ENCODE measurements around the gene HOXD10. TPM values are rescaled to one million over a fixed set of nuclear protein-coding genes. Genes with fewer than 3 reads are reported as not detected.

Gene HOXD10
- polyA plus RNA-seq, 1 experiment, result not detected

DNA sequence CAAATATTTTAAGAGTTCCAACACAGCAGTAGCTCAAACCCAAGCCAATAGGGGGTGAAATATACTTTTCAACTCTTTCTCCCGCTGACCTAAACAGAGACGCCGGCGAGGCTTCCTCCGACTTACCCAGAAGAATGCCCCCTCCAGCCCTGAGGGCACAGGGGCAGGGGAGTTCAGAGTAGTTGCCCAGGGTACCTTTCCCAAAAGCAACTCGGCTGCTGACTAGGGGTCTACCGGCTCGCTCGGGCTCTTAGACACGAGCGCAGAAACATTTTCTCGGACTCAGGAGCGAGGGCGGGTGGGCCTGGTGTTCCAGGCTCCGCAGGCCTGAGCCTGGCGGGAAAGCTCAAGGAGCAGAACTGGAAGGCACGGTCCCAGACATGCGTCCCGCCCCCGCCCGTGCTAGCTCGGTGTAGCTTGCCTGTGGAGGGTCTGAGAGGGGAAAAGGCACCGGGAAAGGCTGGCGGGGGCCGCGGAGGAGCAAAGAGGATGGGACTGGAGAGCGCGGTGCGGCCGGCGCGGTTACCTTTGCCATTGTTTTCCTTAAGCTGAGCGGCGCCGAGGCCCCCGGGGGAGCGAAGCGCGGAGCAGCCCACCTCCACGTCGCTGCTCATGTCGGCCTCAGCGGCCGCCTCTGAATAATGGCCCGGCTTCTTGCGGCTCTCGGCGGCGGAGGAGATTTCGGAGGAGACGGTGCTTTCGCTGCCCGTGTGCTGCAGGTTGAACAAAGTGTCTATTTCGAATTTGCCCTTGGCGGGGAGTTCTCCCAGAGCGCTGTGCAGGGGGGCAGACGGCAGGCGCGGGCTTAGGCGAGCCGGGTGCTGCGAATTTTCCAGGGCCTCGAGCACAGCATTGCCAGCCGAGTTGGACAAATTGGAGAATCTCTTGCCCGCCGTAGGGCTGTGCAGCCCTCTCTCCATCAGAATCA lies 33.5 kb upstream of the HOXD10 start:
- Histone ChIP-seq H3K4me3 (ENCODE audit: low read depth, low read length) (no peak overlapping the region), H3K9me3 (ENCODE audit: control insufficient read depth, insufficient read depth, low read length) (peaks cover 35% of the 10 kb centered on the region), H3K27ac (ENCODE audit: low read depth, low read length) (no peak overlapping the region), H3K27me3 (ENCODE audit: control insufficient read depth, insufficient read depth, low read length) (peaks cover 95% of the 10 kb centered on the region)
- ChIA-PET POLR2A (no interaction called here), CTCF (interaction anchor here (0.7 kb wide), 1 partner anchor 30 kb away, joined by 3 read pairs; no protein-coding TSS in a partner anchor)
- DNase-seq (ENCODE audit: low read depth, low spot score), result no peak
- TF ChIP-seq, protein P1, sequence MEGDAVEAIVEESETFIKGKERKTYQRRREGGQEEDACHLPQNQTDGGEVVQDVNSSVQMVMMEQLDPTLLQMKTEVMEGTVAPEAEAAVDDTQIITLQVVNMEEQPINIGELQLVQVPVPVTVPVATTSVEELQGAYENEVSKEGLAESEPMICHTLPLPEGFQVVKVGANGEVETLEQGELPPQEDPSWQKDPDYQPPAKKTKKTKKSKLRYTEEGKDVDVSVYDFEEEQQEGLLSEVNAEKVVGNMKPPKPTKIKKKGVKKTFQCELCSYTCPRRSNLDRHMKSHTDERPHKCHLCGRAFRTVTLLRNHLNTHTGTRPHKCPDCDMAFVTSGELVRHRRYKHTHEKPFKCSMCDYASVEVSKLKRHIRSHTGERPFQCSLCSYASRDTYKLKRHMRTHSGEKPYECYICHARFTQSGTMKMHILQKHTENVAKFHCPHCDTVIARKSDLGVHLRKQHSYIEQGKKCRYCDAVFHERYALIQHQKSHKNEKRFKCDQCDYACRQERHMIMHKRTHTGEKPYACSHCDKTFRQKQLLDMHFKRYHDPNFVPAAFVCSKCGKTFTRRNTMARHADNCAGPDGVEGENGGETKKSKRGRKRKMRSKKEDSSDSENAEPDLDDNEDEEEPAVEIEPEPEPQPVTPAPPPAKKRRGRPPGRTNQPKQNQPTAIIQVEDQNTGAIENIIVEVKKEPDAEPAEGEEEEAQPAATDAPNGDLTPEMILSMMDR (IDR thresholded peaks at IDR 0.05; ENCODE audit: low read depth, low read length), result no peak

DNA sequence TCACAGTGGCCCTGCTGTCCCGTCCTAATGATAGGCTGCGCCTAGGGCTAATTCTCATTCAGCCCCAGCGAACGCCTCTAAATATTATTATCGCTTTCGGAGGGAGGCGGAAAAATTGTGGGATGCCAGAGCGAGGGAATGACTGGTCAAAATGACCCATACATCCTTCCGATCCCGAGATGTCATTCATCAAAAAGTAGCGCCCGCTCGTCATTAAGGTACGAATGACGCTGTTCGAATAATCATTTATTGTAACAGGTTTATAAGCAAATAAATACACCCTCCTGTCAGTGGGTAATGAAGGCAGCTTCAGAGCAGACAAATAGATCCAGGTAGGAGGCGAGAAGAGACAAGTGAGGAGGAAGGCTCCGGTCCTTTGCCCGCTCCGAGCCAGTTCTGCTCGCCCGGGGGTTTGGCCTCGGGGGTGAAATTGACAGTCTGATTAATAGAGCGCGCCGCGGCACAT lies 32.7 kb upstream of the HOXD10 start, which contains the start of gene EVX2:
Gene EVX2, minus strand, starts transcription at position 167 of the 466 bp plus-strand sequence. CDS start 186 bp downstream, outside the sequence.
- POLR2A ChIA-PET, result no interaction called here
- TF ChIP-seq, protein P1 (IDR thresholded peaks at IDR 0.05; ENCODE audit: low read depth, low read length), result no peak
- peaks cover 35% of the 10 kb centered on the region for H3K9me3 ChIP-seq (ENCODE audit: control insufficient read depth, insufficient read depth, low read length)
- no peak for DNase-seq (ENCODE audit: low read depth, low spot score)
- CTCF ChIA-PET, result interaction anchor here (0.6 kb wide), 1 partner anchor 398 kb away, joined by 3 read pairs; no protein-coding TSS in a partner anchor
- H3K4me3 ChIP-seq (ENCODE audit: low read depth, low read length), result no peak within 1 kb of the TSS
- H3K27ac ChIP-seq (ENCODE audit: low read depth, low read length), result no peak within 1 kb of the TSS
- peaks cover 95% of the 10 kb centered on the region for H3K27me3 ChIP-seq (ENCODE audit: control insufficient read depth, insufficient read depth, low read length)

DNA sequence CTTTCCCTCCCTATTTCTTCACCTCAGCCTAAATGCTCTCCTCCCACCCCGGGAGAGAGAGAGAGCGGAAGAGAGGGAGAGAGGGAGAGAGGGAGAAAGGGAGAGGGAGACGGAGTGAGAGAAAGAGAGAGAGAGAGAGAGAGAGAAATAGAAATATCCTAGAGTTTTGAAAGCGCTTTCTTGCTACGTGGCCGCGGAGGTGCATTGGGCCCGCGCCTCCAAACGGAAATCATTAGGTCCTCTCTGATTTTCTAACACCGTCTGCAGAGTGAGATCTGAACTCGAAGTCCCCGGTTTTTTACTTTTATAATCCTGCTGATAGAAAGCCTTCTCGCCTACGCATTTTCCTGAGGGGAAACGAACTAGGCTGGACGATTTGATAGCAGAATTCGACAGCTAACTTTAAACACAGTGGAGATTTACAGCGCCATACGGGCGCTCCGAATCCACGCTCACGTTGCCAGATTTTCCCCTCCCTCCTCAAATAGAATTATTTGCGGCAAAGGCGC lies 31.9 kb upstream of the HOXD10 start:
- Histone ChIP-seq H3K27ac (ENCODE audit: low read depth, low read length) (no peak overlapping the region), H3K9me3 (ENCODE audit: control insufficient read depth, insufficient read depth, low read length) (peaks cover 35% of the 10 kb centered on the region), H3K4me3 (ENCODE audit: low read depth, low read length) (no peak overlapping the region), H3K27me3 (ENCODE audit: control insufficient read depth, insufficient read depth, low read length) (peaks cover 88% of the 10 kb centered on the region)
- POLR2A ChIA-PET, result no interaction called here
- TF ChIP-seq, protein P1 (IDR thresholded peaks at IDR 0.05; ENCODE audit: low read depth, low read length), result no peak
- no peak for DNase-seq (ENCODE audit: low read depth, low spot score)
- CTCF ChIA-PET, result interaction anchor here (0.6 to 2.1 kb wide), 4 partner anchors 10 to 400 kb away, joined by 3 to 28 read pairs (median 6); no protein-coding TSS in a partner anchor

DNA sequence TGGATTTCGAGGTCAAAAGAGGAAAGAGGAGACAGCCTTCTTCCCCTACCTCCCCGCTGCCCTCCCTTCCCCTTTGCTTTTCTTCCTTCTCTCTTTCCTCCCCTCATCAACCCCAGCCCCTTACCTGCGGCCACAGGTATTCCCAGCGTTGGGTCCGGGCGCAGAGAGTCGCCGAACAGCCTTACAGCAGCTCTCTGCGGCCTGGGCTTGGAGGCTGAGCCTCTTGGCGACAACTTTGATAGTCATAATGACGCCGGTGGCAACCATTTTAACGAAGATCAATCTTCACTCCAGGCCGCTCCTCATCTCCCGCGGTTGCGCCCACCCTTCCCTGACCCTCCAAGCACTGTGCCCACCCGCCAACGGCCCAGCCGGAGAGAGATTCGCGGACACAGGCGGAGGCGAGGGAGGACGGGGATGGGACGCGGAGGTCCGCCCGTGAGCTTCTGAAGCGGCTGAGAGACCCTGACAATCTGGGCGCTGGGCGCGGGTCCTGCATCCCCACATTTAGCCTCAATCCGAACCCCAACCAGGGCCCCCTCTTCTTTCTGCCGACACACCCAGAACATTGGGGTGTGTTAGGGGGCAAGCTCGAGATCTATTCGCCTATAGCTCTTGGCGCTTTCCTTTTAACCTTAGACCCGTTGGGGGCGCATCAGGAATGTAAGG lies 31.3 kb upstream of the HOXD10 start:
- POLR2A ChIA-PET, result no interaction called here
- Histone ChIP-seq H3K27me3 (ENCODE audit: control insufficient read depth, insufficient read depth, low read length) (peaks cover 85% of the 10 kb centered on the region), H3K27ac (ENCODE audit: low read depth, low read length) (no peak overlapping the region), H3K4me3 (ENCODE audit: low read depth, low read length) (no peak overlapping the region), H3K9me3 (ENCODE audit: control insufficient read depth, insufficient read depth, low read length) (peaks cover 35% of the 10 kb centered on the region)
- TF ChIP-seq, protein P1 (IDR thresholded peaks at IDR 0.05; ENCODE audit: low read depth, low read length), result no peak
- no peak for DNase-seq (ENCODE audit: low read depth, low spot score)
- CTCF ChIA-PET, result interaction anchor here (0.8 to 2.1 kb wide), 6 partner anchors 11 to 834 kb away, joined by 3 to 28 read pairs (median 4); no protein-coding TSS in a partner anchor
